ENCODE measurements around the gene DNAJB13.

GRCh38 chr11:74018331-74019005 is 67.6 kb downstream of the DNAJB13 start:
- TF ChIP-seq CTCF (IDR thresholded peaks at IDR 0.05) (peak in 1 of 3 experiments; percentile 12), POLR2A (IDR thresholded peaks at IDR 0.05) (no peak)
